Panc1 (cell line): ENCODE results near the gene FREM2.

Source experiments
- CTCF ChIP-seq: fragments of 450-650 bp; IDR thresholded peaks from 2 replicates; pipeline ENCODE4 v1.5.1; 2017; ENCODE audit warnings: mild to moderate bottlenecking
- POLR2AphosphoS5 ChIP-seq: IDR thresholded peaks from 2 replicates; pipeline ENCODE4 v1.6.1; 2012; ENCODE audit warnings: mild to moderate bottlenecking, low read depth, low read length, moderate library complexity
- REST ChIP-seq, 2 experiments: IDR thresholded peaks; 2 replicates each; pipeline ENCODE4 v1.6.1; 2011 to 2012; ENCODE audit warnings: low read depth in 2 of 2, control low read depth in 1 of 2, low read length in 1 of 2, mild to moderate bottlenecking in 1 of 2, moderate library complexity in 1 of 2; ENCODE audit not compliant: insufficient read depth in 1 of 2
- SIN3A ChIP-seq: IDR thresholded peaks from 2 replicates; pipeline ENCODE4 v1.6.1; 2012; ENCODE audit warnings: low read depth, mild to moderate bottlenecking, low read length, moderate library complexity, borderline replicate concordance; ENCODE audit not compliant: insufficient read depth

GRCh38 chr13:38803531-38803930 is 116.7 kb downstream of the FREM2 start:
- TF ChIP-seq REST (IDR thresholded peaks at IDR 0.05; ENCODE audit: insufficient read depth in 1 of 2, low read depth in 2 of 2, low read length in 1 of 2) (no peak), CTCF (no peak), POLR2AphosphoS5 (no peak), SIN3A (no peak)
